GM19372 (cell line): Measurements from ENCODE around the gene KCNQ2.

Experiments used
- ATAC-seq: cut with Tn5 transposase; IDR thresholded peaks from one replicate; pipeline ENCODE4 v1.9.1; 2021; ENCODE audit warnings: mild to moderate bottlenecking, low read depth, moderate library complexity; ENCODE audit not compliant: unreplicated experiment

The KCNQ2 gene

GRCh38 chr20:63422653-63423052, 49.8 kb downstream of the KCNQ2 start:
- no peak for ATAC-seq

DNA sequence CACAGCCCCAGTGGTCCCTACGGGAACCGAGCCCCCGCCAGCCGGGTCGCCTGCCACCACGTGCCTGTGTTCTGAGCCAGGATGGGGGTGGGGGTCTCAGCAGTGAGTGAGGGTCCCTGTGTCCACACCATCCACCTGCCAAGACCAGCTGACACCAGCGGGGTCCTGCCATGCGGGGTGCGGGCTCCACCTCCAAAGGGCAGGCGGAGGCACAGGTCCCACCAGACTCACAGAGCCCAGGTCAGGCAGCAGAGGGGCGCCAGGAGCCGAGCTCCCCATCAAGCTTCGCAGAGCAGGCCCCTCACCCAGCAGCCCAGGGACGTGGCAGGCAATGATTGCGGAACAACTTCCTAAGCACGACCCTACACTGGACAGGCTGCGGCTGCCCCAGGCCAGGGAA, 50.5 kb downstream of the KCNQ2 start:
- ATAC-seq, result no peak

GRCh38 chr20:63421094-63421692, 51.3 kb downstream of the KCNQ2 start:
- ATAC-seq, result no peak

- no peak for ATAC-seq
These were observed 51.9 kb downstream of the KCNQ2 start for GRCh38 chr20:63420359-63421093.

DNA sequence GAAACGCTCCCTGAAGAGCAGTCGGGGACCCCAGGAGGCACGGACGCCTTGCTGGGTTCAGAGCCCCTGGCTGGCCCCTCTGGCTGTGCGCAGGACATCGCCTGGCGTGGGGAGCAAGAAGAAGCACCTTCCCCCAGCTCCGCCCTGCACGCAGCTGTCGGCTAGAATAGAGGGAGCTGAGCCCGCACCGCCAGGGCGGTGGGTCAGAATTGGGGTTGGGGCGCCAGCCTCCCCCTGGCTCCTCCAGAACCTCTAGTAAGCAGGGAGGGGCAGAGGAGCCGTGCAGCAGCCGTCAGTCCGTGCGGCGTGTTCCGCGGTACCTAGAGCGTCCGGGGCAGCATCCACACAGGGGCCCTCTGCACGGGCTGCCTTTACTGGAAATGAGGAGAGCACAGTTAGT, 53.2 kb downstream of the KCNQ2 start:
- no peak for ATAC-seq

GRCh38 chr20:63418617-63419016, 53.8 kb downstream of the KCNQ2 start:
- ATAC-seq, result no peak

- ATAC-seq, result no peak
These were observed 54.7 kb downstream of the KCNQ2 start for GRCh38 chr20:63417738-63418120.

GRCh38 chr20:63417097-63417737, 55.2 kb downstream of the KCNQ2 start:
- ATAC-seq, result no peak

GRCh38 chr20:63416631-63417030, 55.8 kb downstream of the KCNQ2 start:
- ATAC-seq, result no peak

DNA sequence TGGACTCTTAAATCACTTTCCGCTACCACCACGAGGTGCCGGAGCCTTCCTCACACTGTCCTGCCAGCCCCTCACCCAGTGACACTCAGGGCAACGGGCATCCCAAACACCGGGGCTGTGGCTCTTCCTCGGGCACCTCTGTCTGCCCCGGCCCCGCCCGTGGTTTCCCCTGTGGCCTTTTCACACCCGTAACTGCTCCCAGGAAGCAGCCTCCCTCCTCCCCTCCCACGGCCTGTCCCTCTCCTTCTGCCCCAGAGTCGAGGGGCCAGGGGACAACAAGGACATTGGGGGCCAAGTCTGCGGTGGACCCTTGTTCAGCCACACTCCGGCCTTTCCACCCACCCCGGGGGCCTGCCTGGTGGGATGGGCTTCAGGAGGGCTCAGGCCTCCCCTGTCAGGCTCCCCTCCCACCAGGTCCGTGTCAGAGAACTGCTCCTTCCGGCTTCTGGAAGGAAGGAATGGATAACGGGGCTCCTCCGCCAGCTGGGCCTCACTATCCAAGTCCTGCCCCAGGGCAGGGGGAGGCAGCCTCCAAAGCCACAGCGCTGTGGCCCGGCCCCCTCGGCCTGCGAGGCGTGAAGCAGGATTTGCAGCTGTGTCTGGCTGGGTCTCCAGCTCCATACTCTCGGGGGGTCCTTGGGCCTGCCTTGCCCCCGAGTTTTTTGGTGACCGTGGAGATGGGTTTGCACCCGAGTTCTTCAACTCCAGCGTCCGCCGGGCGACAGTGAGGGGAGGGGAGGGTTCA, 56.6 kb downstream of the KCNQ2 start:
- no peak for ATAC-seq

GRCh38 chr20:63414720-63415430, 57.6 kb downstream of the KCNQ2 start:
- ATAC-seq, result no peak

DNA sequence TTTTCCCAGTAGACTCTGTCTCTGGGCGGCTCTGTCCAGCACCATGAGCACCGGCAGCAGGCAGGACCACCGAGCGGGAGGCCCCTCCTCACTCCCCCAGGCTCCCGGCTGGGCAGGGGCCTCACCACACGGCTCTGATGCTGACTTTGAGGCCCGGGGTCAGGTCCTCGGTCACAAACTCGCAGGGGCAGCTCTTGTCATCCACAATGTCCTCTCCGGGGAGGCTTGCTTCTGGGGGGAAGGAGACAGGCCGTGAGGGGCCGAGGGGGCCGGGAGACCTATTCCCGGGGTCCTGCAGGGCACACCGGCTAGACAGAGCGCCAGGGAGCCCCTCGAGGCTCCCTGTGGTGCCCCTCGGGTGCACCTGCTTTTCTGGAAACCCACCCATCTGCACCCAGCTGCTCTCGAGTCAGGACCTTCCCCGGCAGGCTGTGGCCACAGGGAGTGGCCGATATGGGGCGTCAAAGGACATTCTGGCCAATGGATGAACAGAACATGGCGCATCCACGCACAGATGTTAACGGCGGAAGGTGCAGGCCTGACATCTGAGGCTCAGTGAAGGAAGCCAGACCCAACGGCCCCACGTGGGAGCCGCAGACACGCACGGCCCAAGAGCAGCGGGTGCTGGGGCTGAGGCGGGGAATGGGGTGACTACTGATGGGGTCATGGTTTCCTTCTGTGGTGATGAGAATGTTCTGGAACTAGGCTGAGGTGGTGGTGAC, 58.3 kb downstream of the KCNQ2 start:
- ATAC-seq, result no peak

DNA sequence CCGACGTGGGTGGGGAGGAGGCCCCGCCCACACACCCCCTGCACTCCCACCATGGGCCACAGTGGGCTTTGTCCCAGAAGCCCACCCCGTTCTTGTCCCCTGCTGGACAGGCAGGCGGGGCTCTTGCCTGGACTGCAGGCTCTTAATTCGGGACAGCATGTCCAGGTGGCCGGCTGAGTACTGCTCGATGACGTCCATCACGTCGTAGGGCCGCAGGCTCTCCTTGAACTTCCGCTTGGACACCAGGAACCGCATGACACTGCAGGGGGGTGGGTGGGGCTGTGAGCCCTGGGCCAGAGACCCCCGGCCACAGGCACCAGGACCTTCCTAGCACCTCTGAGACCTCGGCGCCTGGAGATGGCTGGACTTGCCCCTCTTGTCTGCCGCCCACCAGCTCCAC, 59.1 kb downstream of the KCNQ2 start:
- no peak for ATAC-seq

GRCh38 chr20:63412889-63413288, 59.6 kb downstream of the KCNQ2 start:
- no peak for ATAC-seq

DNA sequence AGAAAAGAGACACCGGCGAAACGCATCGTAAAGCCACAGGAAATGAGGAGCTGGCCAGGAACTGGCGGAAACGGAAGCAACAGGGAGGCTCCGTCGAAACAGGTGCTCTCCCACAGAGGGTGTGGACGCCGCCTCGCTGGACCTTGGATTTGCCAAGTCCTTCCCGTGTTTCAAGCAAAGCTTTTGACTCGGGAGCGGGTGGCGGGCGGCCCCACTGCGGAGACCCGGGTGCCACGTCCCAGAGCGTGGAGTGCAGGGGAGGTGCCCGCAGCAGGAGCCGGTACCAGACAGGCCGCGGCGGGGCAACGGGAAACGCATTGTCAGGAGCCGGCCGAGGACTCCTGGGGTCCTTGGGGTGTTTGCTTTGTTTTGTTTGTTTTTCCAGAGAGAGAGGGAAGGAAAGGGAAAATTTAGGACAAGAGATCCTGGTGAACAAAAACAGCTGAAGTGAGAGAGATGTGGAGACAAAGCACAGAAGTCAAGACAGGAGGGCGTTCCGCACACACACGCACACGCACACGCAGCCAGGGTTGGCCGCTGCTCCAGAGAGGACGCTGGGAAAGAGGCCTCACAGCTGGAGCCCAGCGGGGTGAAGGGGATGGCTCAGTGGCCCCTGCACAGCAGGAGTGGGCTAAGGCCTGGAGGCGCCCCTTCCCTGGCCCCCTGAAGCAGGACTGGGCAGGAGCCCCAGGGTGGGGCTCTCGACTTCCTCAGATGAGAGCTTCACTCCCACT, 60.4 kb downstream of the KCNQ2 start:
- no peak for ATAC-seq

DNA sequence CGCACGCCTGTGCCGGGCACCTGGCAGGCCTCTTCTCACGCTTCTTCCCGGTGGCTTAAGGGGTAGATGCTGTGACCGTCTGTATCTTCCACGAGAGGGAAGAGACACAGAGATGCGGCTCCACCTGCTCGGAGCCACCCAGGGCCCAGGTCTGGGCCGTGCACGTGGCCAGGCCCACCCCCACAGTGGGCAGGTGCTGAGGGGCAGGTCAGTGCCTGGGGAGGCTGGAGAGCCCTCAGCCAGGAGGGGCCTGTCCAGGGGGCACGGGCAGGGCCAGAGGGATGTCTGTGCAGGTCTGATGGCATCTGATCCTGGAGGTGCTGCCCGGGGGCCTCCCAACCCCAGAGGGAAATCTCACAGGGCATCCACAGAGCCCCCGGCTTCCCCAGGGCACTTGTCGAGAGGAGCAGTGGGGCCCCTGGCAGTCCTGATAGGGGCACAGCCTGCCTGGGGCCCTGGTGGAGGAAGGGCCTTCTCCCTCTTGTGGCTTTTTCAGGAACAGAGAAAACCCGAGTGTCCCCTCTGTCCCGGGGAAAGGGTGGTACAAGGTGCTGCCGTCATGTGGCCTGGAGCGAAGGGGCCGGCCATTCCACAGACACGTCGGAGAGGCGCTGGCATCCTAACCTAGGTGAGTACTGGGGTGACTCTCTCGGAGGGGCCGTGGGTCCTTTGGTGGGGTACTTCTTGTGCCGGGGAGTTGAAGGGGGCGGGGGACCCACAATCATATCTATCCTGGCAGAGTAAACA, 61.1 kb downstream of the KCNQ2 start:
- no peak for ATAC-seq

- ATAC-seq, result no peak
These were observed 62.5 kb downstream of the KCNQ2 start for GRCh38 chr20:63409834-63410435.
